Testis (tissue), 2 donors: ENCODE data around the gene TMEM222.

Experiments
- CTCF ChIP-seq, 3 experiments: fragments of 450-650 bp in 2 of 3; fragments of 200-600 bp in 1 of 3; sonication (generic) in 1 of 3; IDR thresholded peaks; one replicate each; pipeline ENCODE4 v1.5.1; 2016 to 2019; ENCODE audit warnings: antibody characterized with exemption in 3 of 3, mild to moderate bottlenecking in 2 of 3, moderate library complexity in 1 of 3
- POLR2A ChIP-seq: fragments of 450-650 bp; IDR thresholded peaks from one replicate; pipeline ENCODE4 v1.6.1; 2017; ENCODE audit warnings: antibody characterized with exemption, mild to moderate bottlenecking, moderate library complexity

- TF ChIP-seq CTCF (IDR thresholded peaks at IDR 0.05) (peak in 1 of 3 experiments; percentile 27), POLR2A (no peak)
These were observed 20.9 kb upstream of the TMEM222 start for GRCh38 chr1:27301052-27301422.
